Duodenal mucosa (tissue), 2 donors: ENCODE results near the gene CCDC82.

Experiments used
- H3K27ac ChIP-seq: one replicate; pipeline ENCODE4 v1.7.0; 2013; ENCODE audit warnings: low read depth, low read length
- H3K27me3 ChIP-seq, 2 donors: one replicate each; pipeline ENCODE4 v1.7.0; 2013; ENCODE audit warnings: low read length in 2 of 2, control low read depth in 1 of 2; ENCODE audit not compliant: insufficient read depth in 2 of 2, control insufficient read depth in 1 of 2
- H3K36me3 ChIP-seq, 2 donors: one replicate each; pipeline ENCODE4 v1.7.0; 2013; ENCODE audit warnings: low read length in 2 of 2, control low read depth in 1 of 2; ENCODE audit not compliant: insufficient read depth in 2 of 2, control insufficient read depth in 1 of 2
- H3K4me1 ChIP-seq, 2 donors: one replicate each; pipeline ENCODE4 v1.7.0; 2013; ENCODE audit warnings: low read length in 2 of 2, control low read depth in 1 of 2; ENCODE audit not compliant: insufficient read depth in 2 of 2, control insufficient read depth in 1 of 2
- H3K4me3 ChIP-seq, 2 donors: one replicate each; pipeline ENCODE4 v1.7.0; 2013; ENCODE audit warnings: low read length in 2 of 2, low read depth in 1 of 2
- H3K9ac ChIP-seq, 2 donors: one replicate each; pipeline ENCODE4 v1.7.0; 2013; ENCODE audit warnings: low read length in 2 of 2, low read depth in 1 of 2
- H3K9me3 ChIP-seq, 2 donors: one replicate each; pipeline ENCODE4 v1.7.0; 2013; ENCODE audit warnings: low read length in 2 of 2, control low read depth in 1 of 2; ENCODE audit not compliant: control insufficient read depth in 1 of 2

Gene CCDC82

GRCh38 chr11:96318850-96319249 lies 70.9 kb downstream of the CCDC82 start:
- H3K9me3 ChIP-seq, result no peaks in the 10 kb centered on the region
- H3K4me3 ChIP-seq, result no peak overlapping the region
- H3K27me3 ChIP-seq, result no peaks in the 10 kb centered on the region
- H3K27ac ChIP-seq, result no peak overlapping the region
- no peak overlapping the region for H3K9ac ChIP-seq
- H3K4me1 ChIP-seq, result peaks cover 7 to 11% of the 10 kb centered on the region in 2 donors
- H3K36me3 ChIP-seq, result no peaks in the 10 kb centered on the region

GRCh38 chr11:96318399-96318798 lies 71.3 kb downstream of the CCDC82 start:
- Histone ChIP-seq H3K9me3 (no peaks in the 10 kb centered on the region), H3K27me3 (no peaks in the 10 kb centered on the region), H3K4me1 (peaks cover 7 to 11% of the 10 kb centered on the region in 2 donors), H3K36me3 (no peaks in the 10 kb centered on the region), H3K9ac (no peak overlapping the region), H3K27ac (no peak overlapping the region), H3K4me3 (no peak overlapping the region)

- Histone ChIP-seq H3K9ac (no peak overlapping the region), H3K27me3 (no peaks in the 10 kb centered on the region), H3K9me3 (no peaks in the 10 kb centered on the region), H3K4me3 (no peak overlapping the region), H3K27ac (no peak overlapping the region), H3K36me3 (no peaks in the 10 kb centered on the region), H3K4me1 (peaks cover 7 to 11% of the 10 kb centered on the region in 2 donors)
Measured at GRCh38 chr11:96317985-96318384, 71.7 kb downstream of the CCDC82 start.

GRCh38 chr11:96317571-96317970 lies 72.1 kb downstream of the CCDC82 start:
- Histone ChIP-seq H3K27ac (no peak overlapping the region), H3K4me3 (no peak overlapping the region), H3K36me3 (no peaks in the 10 kb centered on the region), H3K9ac (no peak overlapping the region), H3K9me3 (no peaks in the 10 kb centered on the region), H3K27me3 (no peaks in the 10 kb centered on the region), H3K4me1 (peaks cover 7 to 11% of the 10 kb centered on the region in 2 donors)

- H3K4me1 ChIP-seq, result peaks cover 7 to 11% of the 10 kb centered on the region in 2 donors
- H3K36me3 ChIP-seq, result no peaks in the 10 kb centered on the region
- H3K4me3 ChIP-seq, result no peak overlapping the region
- no peaks in the 10 kb centered on the region for H3K9me3 ChIP-seq
- no peak overlapping the region for H3K27ac ChIP-seq
- no peak overlapping the region for H3K9ac ChIP-seq
- H3K27me3 ChIP-seq, result no peaks in the 10 kb centered on the region
Measured at GRCh38 chr11:96316869-96317268, 72.8 kb downstream of the CCDC82 start.

- H3K4me1 ChIP-seq, result peaks cover 14 to 23% of the 10 kb centered on the region in 2 donors
- H3K4me3 ChIP-seq, result no peak overlapping the region
- no peaks in the 10 kb centered on the region for H3K36me3 ChIP-seq
- H3K9ac ChIP-seq, result no peak overlapping the region
- no peak overlapping the region for H3K27ac ChIP-seq
- no peaks in the 10 kb centered on the region for H3K9me3 ChIP-seq
- H3K27me3 ChIP-seq, result no peaks in the 10 kb centered on the region
Measured at GRCh38 chr11:96315476-96315875, 74.2 kb downstream of the CCDC82 start.

- Histone ChIP-seq H3K9me3 (no peaks in the 10 kb centered on the region), H3K36me3 (no peaks in the 10 kb centered on the region), H3K4me3 (no peak overlapping the region), H3K27ac (no peak overlapping the region), H3K4me1 (peaks cover 14 to 23% of the 10 kb centered on the region in 2 donors), H3K27me3 (no peaks in the 10 kb centered on the region), H3K9ac (no peak overlapping the region)
Measured at GRCh38 chr11:96314326-96315020, 75.2 kb downstream of the CCDC82 start.

GRCh38 chr11:96313163-96313562 lies 76.5 kb downstream of the CCDC82 start:
- Histone ChIP-seq H3K27ac (no peak overlapping the region), H3K4me3 (no peak overlapping the region), H3K27me3 (no peaks in the 10 kb centered on the region), H3K9ac (no peak overlapping the region), H3K36me3 (no peaks in the 10 kb centered on the region), H3K9me3 (no peaks in the 10 kb centered on the region), H3K4me1 (peaks cover 15 to 26% of the 10 kb centered on the region in 2 donors)

GRCh38 chr11:96311120-96311568 lies 78.6 kb downstream of the CCDC82 start:
- Histone ChIP-seq H3K27ac (no peak overlapping the region), H3K36me3 (no peaks in the 10 kb centered on the region), H3K4me1 (peaks cover 30 to 45% of the 10 kb centered on the region in 2 donors), H3K4me3 (no peak overlapping the region), H3K9me3 (no peaks in the 10 kb centered on the region), H3K9ac (no peak overlapping the region), H3K27me3 (no peaks in the 10 kb centered on the region)

- H3K27ac ChIP-seq, result no peak overlapping the region
- no peaks in the 10 kb centered on the region for H3K27me3 ChIP-seq
- peaks cover 31 to 47% of the 10 kb centered on the region in 2 donors for H3K4me1 ChIP-seq
- no peaks in the 10 kb centered on the region for H3K9me3 ChIP-seq
- no peak overlapping the region for H3K4me3 ChIP-seq
- H3K9ac ChIP-seq, result no peak overlapping the region
- H3K36me3 ChIP-seq, result no peaks in the 10 kb centered on the region
Measured at GRCh38 chr11:96310236-96310635, 79.5 kb downstream of the CCDC82 start.
